GM23248 (cell line): ENCODE measurements around the gene TXNDC16. TPM values are rescaled to one million over a fixed set of nuclear protein-coding genes. Genes with fewer than 3 reads are reported as not detected.

Experiments used
- DNase-seq: peaks from one replicate; pipeline ENCODE4 v3.0.0-alpha.2; 2015
- H2AFZ ChIP-seq: fragments of 200-600 bp; sonication (generic); 2 replicates; pipeline ENCODE4 v1.6.1; 2016; ENCODE audit warnings: antibody characterized with exemption
- H3F3A ChIP-seq: fragments of 200-600 bp; sonication (generic); 2 replicates; pipeline ENCODE4 v1.6.1; 2016; ENCODE audit warnings: mild to moderate bottlenecking, antibody characterized with exemption, mixed run types; ENCODE audit not compliant: insufficient read depth
- H3K27ac ChIP-seq: fragments of 200-600 bp; sonication (generic); 2 replicates; pipeline ENCODE4 v1.5.1; 2016; ENCODE audit warnings: mild to moderate bottlenecking
- H3K27me3 ChIP-seq: fragments of 200-600 bp; sonication (generic); replicated peaks from 2 replicates; pipeline ENCODE4 v1.6.1; 2016; ENCODE audit warnings: mild to moderate bottlenecking; ENCODE audit not compliant: insufficient read depth
- H3K36me3 ChIP-seq: fragments of 200-600 bp; sonication (generic); 2 replicates; pipeline ENCODE4 v1.6.1; 2016; ENCODE audit warnings: low read depth, mild to moderate bottlenecking
- H3K4me1 ChIP-seq: fragments of 200-600 bp; sonication (generic); 2 replicates; pipeline ENCODE4 v1.6.1; 2016; ENCODE audit warnings: mild to moderate bottlenecking; ENCODE audit not compliant: insufficient read depth
- H3K4me2 ChIP-seq: fragments of 200-600 bp; sonication (generic); one replicate; pipeline ENCODE4 v1.6.1; 2016; ENCODE audit warnings: mild to moderate bottlenecking; ENCODE audit not compliant: unreplicated experiment
- H3K4me3 ChIP-seq: fragments of 200-600 bp; sonication (generic); 2 replicates; pipeline ENCODE4 v1.5.1; 2016; ENCODE audit warnings: mild to moderate bottlenecking
- H3K79me2 ChIP-seq: fragments of 200-600 bp; sonication (generic); 2 replicates; pipeline ENCODE4 v1.6.1; 2016; ENCODE audit warnings: mild to moderate bottlenecking; ENCODE audit not compliant: insufficient read depth
- H3K9ac ChIP-seq: fragments of 200-600 bp; sonication (generic); 2 replicates; pipeline ENCODE4 v1.6.1; 2016; ENCODE audit warnings: mild to moderate bottlenecking
- H3K9me2 ChIP-seq: fragments of 200-600 bp; sonication (generic); 2 replicates; pipeline ENCODE4 v1.6.1; 2016; ENCODE audit warnings: mixed run types, mild to moderate bottlenecking, moderate library complexity; ENCODE audit not compliant: insufficient read depth
- H3K9me3 ChIP-seq: fragments of 200-600 bp; sonication (generic); one replicate; pipeline ENCODE4 v1.6.1; 2017; ENCODE audit warnings: low read depth
- H4K20me1 ChIP-seq: fragments of 200-600 bp; sonication (generic); 2 replicates; pipeline ENCODE4 v1.6.0; 2016; ENCODE audit not compliant: insufficient read depth
- EZH2 ChIP-seq: fragments of 200-600 bp; sonication (generic); IDR thresholded peaks from 2 replicates; pipeline ENCODE4 v1.6.1; 2018; ENCODE audit warnings: antibody characterized with exemption, mild to moderate bottlenecking; ENCODE audit not compliant: insufficient read depth, poor library complexity, severe bottlenecking
- EZH2phosphoT487 ChIP-seq: fragments of 200-600 bp; sonication (generic); IDR thresholded peaks from 2 replicates; pipeline ENCODE4 v1.6.1; 2018; ENCODE audit warnings: antibody characterized with exemption, moderate library complexity, mild to moderate bottlenecking, low read depth; ENCODE audit not compliant: insufficient read depth
- WGBS, 2 experiments: methylation state at CpG; one replicate each; pipeline ENCODE4 v1.1.6; 2015 to 2017; ENCODE audit warnings: low lambda C conversion rate in 2 of 2, low coverage in 1 of 2; ENCODE audit errors: missing lambda C conversion rate in 2 of 2; 5-methylcytosine and 5-hydroxymethylcytosine counted together
- in situ Hi-C: fragments of 300-500 bp; cut with MboI; formaldehyde crosslinking; loops from 2 replicates; pipeline ENCODE4 v1.15.0; 2020
- polyA plus RNA-seq: library from polyadenylated mRNA; unstranded; fragments of >200 nt; fragmentation: Nextera tagmentation; extraction: Ambion mirVana; gene quantifications from 2 replicates; pipeline ENCODE4 v1.2.1, GENCODE V29; 2016
- total RNA-seq: library from RNA; depleted of rRNA; stranded (reverse); fragments of >200 nt; shearing (Covaris generic); gene quantifications from 2 replicates; pipeline ENCODE4 v1.2.3, GENCODE V29; 2014

The TXNDC16 gene
- total and polyA plus RNA-seq, 2 experiments from 2014 or later = 2.4 to 2.5 TPM

DNA sequence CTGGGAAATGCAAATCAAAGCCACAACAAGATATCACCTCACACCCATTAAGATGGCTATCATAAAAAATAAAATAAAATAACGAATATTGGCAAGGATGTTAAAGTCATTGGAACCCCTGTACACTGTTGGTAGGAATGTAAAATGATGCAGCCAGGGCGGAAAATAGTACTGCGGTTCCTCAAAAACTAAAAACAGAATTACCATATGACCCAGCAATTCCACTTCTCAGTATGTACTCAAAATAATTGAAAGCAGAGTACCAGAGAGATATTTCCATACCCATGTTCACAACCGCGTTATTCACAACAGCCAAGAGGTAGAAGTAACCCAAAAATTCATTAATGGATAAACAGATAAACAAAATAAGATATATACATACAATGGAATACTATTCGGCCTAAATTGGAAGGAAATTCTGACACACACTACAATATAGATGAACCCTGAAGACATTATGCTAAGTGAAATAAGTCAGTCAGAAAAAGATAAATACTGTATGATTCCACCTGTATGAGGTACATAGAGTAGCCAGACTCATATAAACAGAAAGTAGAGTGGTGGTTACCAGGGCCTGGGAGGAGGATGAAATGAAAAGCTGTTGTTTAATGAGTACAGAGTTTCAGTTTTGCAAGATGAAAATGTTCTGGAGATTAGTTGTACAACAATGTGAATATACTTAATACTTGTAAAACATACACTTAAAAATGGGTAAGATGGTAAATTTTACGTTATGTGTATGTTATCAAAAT lies 84.6 kb downstream of the TXNDC16 start:
- Histone ChIP-seq H3F3A (no peaks in the 10 kb centered on the region), H3K79me2 (no peaks in the 10 kb centered on the region), H3K27me3 (no peaks in the 10 kb centered on the region), H3K9me2 (no peaks in the 10 kb centered on the region), H3K4me1 (0 out of 2 replicates have a peak, but pooled peaks cover 4% of the 10 kb centered on the region), H2AFZ (no peak overlapping the region), H3K4me3 (no peak overlapping the region), H3K4me2 (no peak overlapping the region), H3K36me3 (no peaks in the 10 kb centered on the region), H4K20me1 (no peaks in the 10 kb centered on the region), H3K27ac (no peak overlapping the region), H3K9me3 (no peaks in the 10 kb centered on the region), H3K9ac (no peak overlapping the region)
- no peak for DNase-seq
- in situ Hi-C loops = no loop called here
- TF ChIP-seq EZH2 = no peak
- TF ChIP-seq EZH2phosphoT487 = no peak
- WGBS, 2 experiments = 76 to 77% methylated on average over 7 of the region's 7 CpGs

DNA sequence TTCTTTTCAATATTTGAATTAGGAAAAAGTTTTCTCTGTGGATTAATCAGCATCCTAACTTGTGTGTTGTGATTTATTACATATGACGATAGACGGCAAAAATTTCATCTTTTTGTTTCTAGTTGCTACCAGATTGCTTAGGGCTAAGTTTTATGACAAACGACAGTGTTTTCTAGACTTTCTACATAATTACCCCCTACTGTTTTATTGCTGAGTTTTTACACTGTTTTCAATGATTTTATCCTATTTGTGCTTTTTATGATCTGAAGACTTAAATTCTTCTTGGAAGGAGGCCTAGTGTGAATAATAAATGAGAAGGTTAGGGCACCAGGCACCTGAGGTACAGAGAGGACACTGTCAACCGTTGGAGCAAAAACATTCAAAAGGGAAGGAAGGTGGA lies 88.1 kb downstream of the TXNDC16 start:
- Histone ChIP-seq H3K27ac (no peak overlapping the region), H3K9me2 (no peaks in the 10 kb centered on the region), H3K36me3 (no peaks in the 10 kb centered on the region), H3K4me3 (no peak overlapping the region), H3K9me3 (no peaks in the 10 kb centered on the region), H3K9ac (no peak overlapping the region), H4K20me1 (no peaks in the 10 kb centered on the region), H3K79me2 (no peaks in the 10 kb centered on the region), H3K4me1 (0 out of 2 replicates have a peak, but pooled peaks cover 7% of the 10 kb centered on the region), H3K27me3 (no peaks in the 10 kb centered on the region), H3K4me2 (no peak overlapping the region), H2AFZ (no peak overlapping the region), H3F3A (no peaks in the 10 kb centered on the region)
- DNase-seq = no peak
- WGBS, 2 experiments = 96 to 98% methylated on average over 4 of the region's 4 CpGs
- TF ChIP-seq EZH2 = no peak
- in situ Hi-C loops = no loop called here

DNA sequence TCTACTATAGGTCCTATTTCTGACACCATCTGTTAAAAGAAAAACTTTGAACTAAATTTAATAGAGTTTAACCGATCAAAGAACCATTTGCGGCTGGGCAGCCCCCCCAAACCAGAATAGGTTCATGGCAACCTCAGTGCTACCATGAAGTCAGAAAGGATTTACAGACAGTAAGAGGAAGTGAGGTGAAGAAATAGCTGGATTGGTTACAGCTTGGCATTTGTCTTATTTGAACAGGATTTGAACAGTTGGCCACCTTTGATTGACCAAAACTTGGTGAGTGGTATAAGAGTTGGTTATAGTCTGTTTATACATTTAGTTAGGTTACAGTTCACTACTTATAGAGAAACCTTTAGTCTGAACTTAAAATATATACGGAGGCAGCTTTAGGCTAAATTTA lies 88.9 kb downstream of the TXNDC16 start:
- DNase-seq = no peak
- Histone ChIP-seq H3K4me2 (no peak overlapping the region), H3K9me3 (no peaks in the 10 kb centered on the region), H3K27ac (no peak overlapping the region), H4K20me1 (no peaks in the 10 kb centered on the region), H3K9me2 (no peaks in the 10 kb centered on the region), H3F3A (peaks cover 5% of the 10 kb centered on the region; the same call in 1 of the 2 replicates), H3K4me3 (no peak overlapping the region), H3K9ac (no peak overlapping the region), H3K27me3 (no peaks in the 10 kb centered on the region), H3K36me3 (no peaks in the 10 kb centered on the region), H3K4me1 (peaks cover 13% of the 10 kb centered on the region), H2AFZ (no peak overlapping the region), H3K79me2 (no peaks in the 10 kb centered on the region)
- WGBS, 2 experiments = 83 to 86% methylated on average over 3 of the region's 3 CpGs
- in situ Hi-C loops = no loop called here
- TF ChIP-seq EZH2phosphoT487 (no peak), EZH2 (no peak)

DNA sequence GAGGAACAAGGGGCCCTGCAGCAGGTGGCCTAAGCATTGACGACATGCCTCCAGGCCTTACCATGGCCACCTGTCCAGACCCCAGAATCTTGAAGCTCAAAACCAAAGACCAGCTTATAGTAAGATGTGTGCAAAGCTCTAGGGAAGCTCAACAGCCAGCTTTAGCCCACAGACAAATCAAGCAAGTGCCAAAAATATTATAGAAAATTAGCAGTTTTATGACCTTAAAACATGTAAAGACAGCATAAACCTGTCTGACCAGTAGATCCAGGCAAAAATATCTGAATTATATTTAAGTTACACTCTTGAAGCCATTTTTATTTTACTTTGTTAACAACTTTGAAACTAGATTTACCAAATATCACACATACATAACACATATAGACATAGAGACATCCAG lies 90.6 kb downstream of the TXNDC16 start:
- peaks cover 18% of the 10 kb centered on the region for H3F3A ChIP-seq
- H3K36me3 ChIP-seq = no peaks in the 10 kb centered on the region
- no peak for DNase-seq
- H4K20me1 ChIP-seq = no peaks in the 10 kb centered on the region
- H3K79me2 ChIP-seq = no peaks in the 10 kb centered on the region
- no peaks in the 10 kb centered on the region for H3K9me2 ChIP-seq
- H2AFZ ChIP-seq = no peak overlapping the region
- H3K4me3 ChIP-seq = no peak overlapping the region
- in situ Hi-C loops = no loop called here
- H3K27me3 ChIP-seq = no peaks in the 10 kb centered on the region
- H3K4me1 ChIP-seq = peaks cover 28% of the 10 kb centered on the region
- no peak overlapping the region for H3K4me2 ChIP-seq
- WGBS, 2 experiments = 100% methylated on average over 1 of the region's 1 CpG
- H3K27ac ChIP-seq = no peak overlapping the region
- no peak overlapping the region for H3K9ac ChIP-seq
- no peaks in the 10 kb centered on the region for H3K9me3 ChIP-seq
- TF ChIP-seq EZH2phosphoT487 = no peak
- no peak for TF ChIP-seq EZH2

DNA sequence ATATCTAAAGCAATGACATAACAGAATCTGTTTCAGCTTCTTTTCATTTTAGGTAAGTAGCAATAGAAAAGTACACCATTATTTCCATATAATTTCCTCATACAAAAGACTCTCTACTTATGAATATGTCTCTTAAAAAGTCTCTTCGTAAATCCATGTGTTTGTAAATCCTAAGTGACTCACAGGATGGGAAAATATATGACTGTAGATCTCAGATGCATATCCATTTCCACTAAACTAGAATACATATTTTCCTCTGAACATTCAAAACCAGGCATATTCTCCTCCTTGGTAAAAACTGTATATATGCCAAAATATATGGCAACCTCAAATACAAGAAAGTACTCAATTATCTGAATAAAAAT lies 93.6 kb downstream of the TXNDC16 start:
- peak overlapping the region; percentile 55; the same call in 1 of the 2 replicates for H3K27ac ChIP-seq
- H3K9me2 ChIP-seq = no peaks in the 10 kb centered on the region
- no peaks in the 10 kb centered on the region for H3K79me2 ChIP-seq
- H4K20me1 ChIP-seq = no peaks in the 10 kb centered on the region
- H3K4me1 ChIP-seq = peaks cover 49% of the 10 kb centered on the region
- H3K36me3 ChIP-seq = no peaks in the 10 kb centered on the region
- H3F3A ChIP-seq = peaks cover 37% of the 10 kb centered on the region
- DNase-seq = peak; percentile 29
- no peak for TF ChIP-seq EZH2
- H3K9me3 ChIP-seq = no peaks in the 10 kb centered on the region
- H3K27me3 ChIP-seq = no peaks in the 10 kb centered on the region
- in situ Hi-C loops = no loop called here
- no peak overlapping the region for H2AFZ ChIP-seq
- peak overlapping the region; percentile 66 for H3K4me2 ChIP-seq
- 74 to 79% methylated on average over 1 of the region's 1 CpG for WGBS, 2 experiments
- H3K9ac ChIP-seq = 0 out of 2 replicates have a peak overlapping the region, but pooled peaks have one; percentile 25
- H3K4me3 ChIP-seq = no peak overlapping the region; the same call in 1 of the 2 replicates
